Ovary (tissue), 9 donors: ENCODE results near the gene NFKBIL1. TPM values are rescaled to one million over a fixed set of nuclear protein-coding genes. Genes with fewer than 3 reads are reported as not detected.
"Not testable (repeated sequence)": the region's sequence is repeated elsewhere in the genome, so short reads cannot be mapped to it uniquely, and the experiment has no call there.

Experiments
- DNase-seq, 5 donors: peaks; one replicate each; pipeline ENCODE4 v3.0.0-alpha.2; 2019 to 2020
- H3K27ac ChIP-seq, 2 donors: fragments of 200-600 bp; one replicate each; pipeline versions ENCODE4 v1.5.1 to v1.8.0; 2019 to 2022
- H3K27me3 ChIP-seq: fragments of 200-600 bp; one replicate; pipeline ENCODE4 v1.8.0; 2022
- H3K36me3 ChIP-seq: fragments of 200-600 bp; sonication (generic); one replicate; pipeline ENCODE4 v1.5.1; 2019
- H3K4me1 ChIP-seq: one replicate; pipeline ENCODE4 v1.8.1; 2013; ENCODE audit warnings: mild to moderate bottlenecking, moderate library complexity; ENCODE audit not compliant: insufficient read depth
- H3K4me3 ChIP-seq: fragments of 200-600 bp; sonication (generic); one replicate; pipeline ENCODE4 v1.5.1; 2017
- H3K9me3 ChIP-seq, 2 donors: fragments of 200-600 bp in 1 of 2; sonication (generic) in 1 of 2; one replicate each; pipeline versions ENCODE4 v1.5.1 to v1.8.1; 2013 to 2019; ENCODE audit warnings: mild to moderate bottlenecking in 1 of 2, moderate library complexity in 1 of 2
- CTCF ChIP-seq, 3 donors: fragments of 450-650 bp in 2 of 3; fragments of 200-600 bp in 1 of 3; IDR thresholded peaks; one replicate each; pipeline versions ENCODE4 v1.5.1 to v1.8.0; 2016 to 2022; ENCODE audit warnings: antibody characterized with exemption in 3 of 3, mild to moderate bottlenecking in 1 of 3
- EP300 ChIP-seq: sonication (generic); formaldehyde crosslinking; IDR thresholded peaks from one replicate; pipeline ENCODE4 v1.6.1; 2017; ENCODE audit warnings: antibody characterized with exemption
- POLR2A ChIP-seq: fragments of 450-650 bp; IDR thresholded peaks from one replicate; pipeline ENCODE4 v1.6.1; 2017; ENCODE audit warnings: antibody characterized with exemption, mild to moderate bottlenecking, moderate library complexity
- WGBS, 3 donors: extraction: QIAGEN DNeasy Blood & Tissue Kit in 1 of 3; methylation state at CpG; one replicate each; pipeline versions ENCODE4 v1.1.5 to v1.1.7; 2013 to 2017; 5-methylcytosine and 5-hydroxymethylcytosine counted together
- intact Hi-C, 4 donors: fragments of 100-400 bp; cut with DNase I; formaldehyde crosslinking; loops; one replicate each; pipeline versions ENCODE4 v1.11.0 to v1.15.1; 2022 to 2023
- polyA plus RNA-seq, 2 donors: library from polyadenylated mRNA; stranded (reverse); fragments of 200-250 nt in 1 of 2; fragments of 350-450 nt in 1 of 2; fragmentation: Illumina TruSeq in 1 of 2; extraction: RNeasy Lipid Tissue Mini Kit (QIAGEN cat#74804) in 1 of 2; gene quantifications; one replicate each; pipeline ENCODE4 v1.2.3, GENCODE V29; 2013 to 2014
- total RNA-seq, 7 donors: library from RNA; depleted of rRNA in 2 of 7; stranded (reverse); fragments of >200 nt in 2 of 7; fragmentation: NEBNext Ultra II Directional in 3 of 7; extraction: Animal tissue kit (Norgen Biotek cat#: 25700) in 3 of 7; gene quantifications; one replicate each; pipeline versions ENCODE4 v1.1.0 to v1.2.4, GENCODE V29; 2016 to 2023
- donor health status: DM: no; HTN: no; CAD: no; lungs with moderate emphysema.
- donor health status: DM: no; HTN: no; CAD: no.
- donor health status: Bipolar disorder and iron deficiency.
- donor health status: DM: yes; HTN: yes; CAD: no.
- donor health status: DM: no; HTN: no; CAD: no.
- donor health status: DM: yes; HTN: yes; CAD: no.

The NFKBIL1 gene
- total and polyA plus RNA-seq, 9 donors = 8.2 to 46.0 (median 27.5) TPM

GRCh38 chr6:31548544-31548873, 1.1 kb downstream of the NFKBIL1 start:
- H3K27me3 ChIP-seq = no peaks in the 10 kb centered on the region
- intact Hi-C loops = loop anchor here in 3 of 4 donors (5.0 to 10.0 kb wide), 5 partner anchors 34 to 286 kb away; partner anchors contain the start of genes AIF1 (in 1 of the 3) and LTB (in 1 of the 3)
- no peaks in the 10 kb centered on the region for H3K9me3 ChIP-seq
- peak overlapping the region; percentile 18 to 69 for H3K27ac ChIP-seq
- 91 to 95% (median 94%) methylated on average over 2 of the region's 2 CpGs for WGBS, 3 donors
- DNase-seq = no peak
- TF ChIP-seq EP300 = no peak
- no peak for TF ChIP-seq CTCF (IDR thresholded peaks at IDR 0.05)
- TF ChIP-seq POLR2A = no peak
- peaks cover 6% of the 10 kb centered on the region for H3K4me1 ChIP-seq
- H3K36me3 ChIP-seq = no peaks in the 10 kb centered on the region
- no peak overlapping the region for H3K4me3 ChIP-seq

DNA sequence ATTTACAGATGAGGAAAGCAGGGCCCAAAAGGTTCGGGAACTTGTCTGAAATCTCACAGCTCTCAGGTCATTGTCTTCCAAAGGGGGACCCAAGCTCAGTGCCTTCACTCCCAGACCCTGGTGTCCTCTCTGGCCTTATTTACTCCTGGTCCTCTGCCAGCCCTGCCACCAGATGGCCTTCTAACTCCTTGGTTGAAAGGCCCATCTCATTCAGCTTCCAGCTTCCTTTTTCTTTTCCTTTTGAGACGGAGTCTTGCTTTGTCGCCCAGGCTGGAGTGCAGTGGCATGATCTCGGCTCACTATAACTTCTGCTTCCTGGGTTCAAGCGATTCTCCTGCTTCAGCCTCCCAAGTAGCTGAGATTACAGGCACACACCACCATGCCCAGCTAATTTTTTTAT, 4.0 kb downstream of the NFKBIL1 start:
- intact Hi-C loops, H3K4me3 ChIP-seq, H3K9me3 ChIP-seq, H3K36me3 ChIP-seq, H3K4me1 ChIP-seq, H3K27ac ChIP-seq, H3K27me3 ChIP-seq: not testable (repeated sequence)
- peak in 1 of 5 donors; percentile 38 for DNase-seq
- WGBS, 3 donors = 67 to 73% (median 72%) methylated on average over 5 of the region's 5 CpGs

DNA sequence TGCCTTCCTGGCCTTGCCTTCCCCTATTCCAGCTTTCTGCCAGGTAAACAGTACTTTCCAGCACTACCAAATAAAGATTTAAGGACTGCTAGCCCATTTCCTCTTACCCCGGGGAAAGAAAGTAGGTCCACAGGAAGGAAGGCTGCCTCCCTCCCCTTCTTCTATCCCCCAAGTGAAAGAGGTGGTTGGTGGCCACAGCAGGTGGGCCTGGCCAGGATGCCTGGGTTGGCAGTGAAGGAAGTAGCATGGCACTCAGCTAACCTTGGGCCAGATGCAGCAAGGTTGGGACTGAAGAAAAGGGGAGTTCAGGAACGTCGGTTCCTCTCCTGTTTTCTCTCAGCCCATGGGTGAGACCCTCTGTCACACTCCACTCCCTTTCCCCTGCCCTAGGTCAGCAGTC, 8.9 kb downstream of the NFKBIL1 start:
- 76 to 78% (median 76%) methylated on average over 3 of the region's 3 CpGs for WGBS, 3 donors
- no peak overlapping the region for H3K27ac ChIP-seq
- TF ChIP-seq EP300 (no peak), CTCF (IDR thresholded peaks at IDR 0.05) (no peak), POLR2A (no peak)
- no peaks in the 10 kb centered on the region for H3K4me1 ChIP-seq
- H3K9me3 ChIP-seq = no peaks in the 10 kb centered on the region
- DNase-seq = peak in 1 of 5 donors; percentile 7
- no peaks in the 10 kb centered on the region for H3K27me3 ChIP-seq
- intact Hi-C loops = no loop called here
- H3K4me3 ChIP-seq = no peak overlapping the region
- no peaks in the 10 kb centered on the region for H3K36me3 ChIP-seq

- 75 to 78% (median 76%) methylated on average over 24 of the region's 24 CpGs for WGBS, 3 donors
- H3K27ac ChIP-seq = no peak overlapping the region
- no peaks in the 10 kb centered on the region for H3K27me3 ChIP-seq
- TF ChIP-seq EP300 = no peak
- TF ChIP-seq CTCF (IDR thresholded peaks at IDR 0.05) = no peak
- no peak for TF ChIP-seq POLR2A
- no peak for DNase-seq
- H3K4me3 ChIP-seq = no peak overlapping the region
- intact Hi-C loops = no loop called here
- H3K36me3 ChIP-seq = no peaks in the 10 kb centered on the region
- no peaks in the 10 kb centered on the region for H3K9me3 ChIP-seq
- no peaks in the 10 kb centered on the region for H3K4me1 ChIP-seq
These were observed 10.3 kb downstream of the NFKBIL1 start for GRCh38 chr6:31557443-31558317.

DNA sequence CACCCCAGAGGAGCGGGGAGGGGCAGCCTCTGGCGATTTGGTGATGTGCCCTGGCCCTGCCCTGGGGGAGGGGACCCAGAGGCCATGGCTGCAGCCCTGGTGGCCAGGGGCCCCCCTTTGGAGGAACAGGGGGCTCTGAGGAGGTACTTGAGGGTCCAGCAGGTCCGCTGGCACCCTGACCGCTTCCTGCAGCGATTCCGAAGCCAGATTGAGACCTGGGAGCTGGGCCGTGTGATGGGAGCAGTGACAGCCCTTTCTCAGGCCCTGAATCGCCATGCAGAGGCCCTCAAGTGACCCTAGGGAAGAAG, 10.9 kb downstream of the NFKBIL1 start:
- no peaks in the 10 kb centered on the region for H3K9me3 ChIP-seq
- WGBS, 3 donors = 82 to 88% (median 84%) methylated on average over 8 of the region's 8 CpGs
- no peak for DNase-seq
- no peaks in the 10 kb centered on the region for H3K36me3 ChIP-seq
- no peak for TF ChIP-seq CTCF (IDR thresholded peaks at IDR 0.05)
- no peak for TF ChIP-seq POLR2A
- no peak for TF ChIP-seq EP300
- intact Hi-C loops = no loop called here
- H3K4me1 ChIP-seq = no peaks in the 10 kb centered on the region
- no peak overlapping the region for H3K4me3 ChIP-seq
- H3K27me3 ChIP-seq = no peaks in the 10 kb centered on the region
- no peak overlapping the region for H3K27ac ChIP-seq
